ENCODE measurements around the gene KCNIP4. TPM values are rescaled to one million over a fixed set of nuclear protein-coding genes. Genes with fewer than 3 reads are reported as not detected.

KCNIP4 gene
- total RNA-seq, 1 donor from 2014 or later = 6.2 TPM

DNA sequence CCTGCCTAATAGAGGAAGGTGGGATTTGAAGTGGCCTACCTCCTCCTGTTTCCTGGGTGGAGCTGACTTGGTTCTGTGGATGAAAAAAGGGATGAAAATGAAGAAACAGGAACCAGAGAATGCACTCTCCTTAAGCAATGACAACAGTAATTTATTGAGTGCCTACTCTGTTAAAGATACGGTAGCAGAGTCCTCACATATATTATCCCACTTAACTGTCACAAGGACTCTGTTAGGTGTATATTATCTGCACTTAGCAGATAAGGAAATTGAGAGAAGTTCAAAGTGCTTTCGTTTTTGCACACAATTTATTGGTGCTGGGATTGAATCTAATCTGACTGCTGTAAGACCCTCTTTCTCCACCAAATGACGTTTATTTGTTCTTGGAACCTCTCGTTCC is 947.1 kb downstream of the KCNIP4 start:
- no peak for DNase-seq (ENCODE audit: extremely low spot score, unreplicated experiment)
- peaks cover 1% of the 10 kb centered on the region for H3K36me3 Mint-ChIP-seq
- no peaks in the 10 kb centered on the region for H3K27me3 Mint-ChIP-seq
- H3K9me3 Mint-ChIP-seq = peaks cover 3% of the 10 kb centered on the region
- no peak overlapping the region for H3K4me3 Mint-ChIP-seq
- H3K4me1 Mint-ChIP-seq (ENCODE audit: unreplicated experiment) = peaks cover 12% of the 10 kb centered on the region
- no peak for TF ChIP-seq CTCF (conservative IDR thresholded peaks at IDR 0.05)
- no peak overlapping the region for H3K27ac Mint-ChIP-seq

DNA sequence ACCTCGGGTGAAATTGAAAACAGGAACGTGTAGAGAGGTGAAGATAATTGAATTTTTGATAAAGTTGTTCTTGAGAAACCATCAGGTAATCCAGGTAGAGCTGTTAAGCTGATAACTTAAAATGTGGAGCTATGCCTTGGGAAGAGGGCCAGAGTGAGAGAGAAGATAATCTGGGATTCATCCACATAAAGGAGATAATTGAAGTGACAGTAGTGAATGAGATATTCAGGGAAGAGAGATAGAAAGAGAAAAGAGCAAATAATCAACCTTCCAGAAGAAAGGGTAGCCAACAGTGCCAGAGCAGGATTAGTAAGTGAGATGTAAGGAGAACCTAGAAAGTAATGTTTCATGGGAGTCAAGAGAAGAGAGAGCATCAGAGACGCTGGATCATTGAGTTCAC is 950.7 kb downstream of the KCNIP4 start:
- H3K27me3 Mint-ChIP-seq = no peaks in the 10 kb centered on the region
- no peaks in the 10 kb centered on the region for H3K36me3 Mint-ChIP-seq
- no peak overlapping the region for H3K27ac Mint-ChIP-seq
- H3K4me3 Mint-ChIP-seq = no peak overlapping the region
- peaks cover 12% of the 10 kb centered on the region for H3K4me1 Mint-ChIP-seq (ENCODE audit: unreplicated experiment)
- H3K9me3 Mint-ChIP-seq = no peaks in the 10 kb centered on the region
- no peak for DNase-seq (ENCODE audit: extremely low spot score, unreplicated experiment)
- no peak for TF ChIP-seq CTCF (conservative IDR thresholded peaks at IDR 0.05)

DNA sequence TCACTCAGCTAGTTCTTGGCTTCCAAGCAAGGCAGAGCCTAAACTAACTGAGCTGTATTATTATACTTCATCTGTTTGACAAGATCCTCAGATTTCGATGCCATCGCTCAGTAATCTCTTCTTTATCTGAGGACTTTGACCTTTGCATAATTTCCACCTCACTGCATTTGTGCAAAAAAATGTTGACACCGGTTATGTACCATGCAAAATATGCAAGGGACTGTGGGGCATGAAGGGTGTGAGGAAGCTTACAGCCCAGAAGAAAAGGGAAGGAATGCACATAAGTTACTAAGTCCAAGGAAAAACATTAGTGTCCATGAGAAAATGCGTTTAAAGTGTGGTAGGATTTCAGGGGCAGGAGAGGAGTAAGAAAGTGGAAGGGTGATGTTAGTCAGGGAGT is 953.0 kb downstream of the KCNIP4 start:
- H3K27me3 Mint-ChIP-seq = no peaks in the 10 kb centered on the region
- no peaks in the 10 kb centered on the region for H3K36me3 Mint-ChIP-seq
- DNase-seq (ENCODE audit: extremely low spot score, unreplicated experiment) = no peak
- no peaks in the 10 kb centered on the region for H3K4me1 Mint-ChIP-seq (ENCODE audit: unreplicated experiment)
- no peak overlapping the region for H3K4me3 Mint-ChIP-seq
- no peaks in the 10 kb centered on the region for H3K9me3 Mint-ChIP-seq
- H3K27ac Mint-ChIP-seq = no peak overlapping the region
- TF ChIP-seq CTCF (conservative IDR thresholded peaks at IDR 0.05) = no peak

GRCh38 chr4:20995015-20995414 is 953.6 kb downstream of the KCNIP4 start:
- H3K9me3 Mint-ChIP-seq = no peaks in the 10 kb centered on the region
- H3K36me3 Mint-ChIP-seq = no peaks in the 10 kb centered on the region
- no peak overlapping the region for H3K27ac Mint-ChIP-seq
- no peak for DNase-seq (ENCODE audit: extremely low spot score, unreplicated experiment)
- H3K4me1 Mint-ChIP-seq (ENCODE audit: unreplicated experiment) = no peaks in the 10 kb centered on the region
- no peak for TF ChIP-seq CTCF (conservative IDR thresholded peaks at IDR 0.05)
- no peak overlapping the region for H3K4me3 Mint-ChIP-seq
- H3K27me3 Mint-ChIP-seq = no peaks in the 10 kb centered on the region

DNA sequence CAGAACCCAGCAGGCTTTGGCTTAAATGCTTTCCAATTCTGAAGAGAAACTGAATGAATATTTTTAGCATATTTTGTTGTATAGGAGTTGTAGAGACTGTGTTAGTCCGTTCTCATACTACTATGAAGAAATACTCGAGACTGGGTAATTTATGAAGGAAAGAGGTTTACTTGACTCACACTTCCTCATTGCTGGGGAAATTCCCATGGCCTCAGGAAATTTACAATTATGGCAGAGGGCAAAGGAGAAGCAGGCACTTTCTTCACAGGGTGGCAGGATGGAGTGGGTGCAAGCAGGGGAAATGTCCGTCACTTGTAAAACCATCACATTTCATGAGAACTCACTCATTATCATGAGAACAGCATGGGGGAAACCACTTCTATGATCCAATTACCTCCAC is 956.6 kb downstream of the KCNIP4 start:
- H3K4me1 Mint-ChIP-seq (ENCODE audit: unreplicated experiment) = peaks cover 9% of the 10 kb centered on the region
- peaks cover 4% of the 10 kb centered on the region for H3K9me3 Mint-ChIP-seq
- H3K4me3 Mint-ChIP-seq = no peak overlapping the region
- no peaks in the 10 kb centered on the region for H3K27me3 Mint-ChIP-seq
- no peaks in the 10 kb centered on the region for H3K36me3 Mint-ChIP-seq
- H3K27ac Mint-ChIP-seq = no peak overlapping the region
- no peak for DNase-seq (ENCODE audit: extremely low spot score, unreplicated experiment)
- TF ChIP-seq CTCF (conservative IDR thresholded peaks at IDR 0.05) = no peak

DNA sequence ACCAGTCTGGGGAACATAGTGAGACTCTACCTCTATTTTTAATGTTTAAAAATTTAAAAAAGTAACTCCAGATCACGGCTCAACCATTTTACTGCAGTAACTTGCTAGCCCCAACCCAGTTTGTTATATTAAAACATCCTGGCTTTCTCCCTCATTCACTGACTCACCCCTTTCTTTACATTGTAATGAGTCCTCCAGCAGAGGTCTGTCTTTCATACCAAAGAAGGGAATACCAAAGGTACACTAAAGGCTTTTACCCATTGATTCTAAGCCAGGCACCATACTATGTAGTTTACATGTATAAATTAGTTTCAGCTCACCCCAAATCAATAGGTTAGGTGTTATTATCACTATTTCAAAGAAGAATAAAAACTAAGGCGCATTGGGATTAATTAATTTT is 961.4 kb downstream of the KCNIP4 start:
- H3K4me3 Mint-ChIP-seq = no peak overlapping the region
- H3K4me1 Mint-ChIP-seq (ENCODE audit: unreplicated experiment) = peaks cover 17% of the 10 kb centered on the region
- H3K27ac Mint-ChIP-seq = no peak overlapping the region
- no peak for TF ChIP-seq CTCF (conservative IDR thresholded peaks at IDR 0.05)
- no peaks in the 10 kb centered on the region for H3K36me3 Mint-ChIP-seq
- DNase-seq (ENCODE audit: extremely low spot score, unreplicated experiment) = no peak
- H3K27me3 Mint-ChIP-seq = peaks cover 44% of the 10 kb centered on the region
- peaks cover 4% of the 10 kb centered on the region for H3K9me3 Mint-ChIP-seq
